CD8-positive, alpha-beta memory T cell (primary cell): ENCODE data around the gene HDAC9. TPM values are rescaled to one million over a fixed set of nuclear protein-coding genes. Genes with fewer than 3 reads are reported as not detected.

Experiments
- CTCF ChIA-PET: fragments of 350-600 bp; sonication (Branson Sonifier 250); formaldehyde crosslinking; loops from one replicate; lab custom pipeline; 2021; ENCODE audit warnings: antibody characterized with exemption; lab: Charles Lee
- POLR2A ChIA-PET: fragments of 350-600 bp; sonication (Branson Sonifier 250); formaldehyde crosslinking; loops from one replicate; lab custom pipeline; 2021; ENCODE audit warnings: antibody characterized with exemption; lab: Charles Lee
- DNase-seq, 5 donors: peaks; one replicate each; pipeline versions ENCODE4 v3.0.0 to v3.0.0-alpha.2; 2020 to 2022; ENCODE audit warnings: mixed read lengths in 1 of 5
- H3K27ac ChIP-seq: one replicate; pipeline ENCODE4 v1.7.0; 2013; ENCODE audit warnings: low read depth, mild to moderate bottlenecking, low read length, moderate library complexity
- H3K27me3 ChIP-seq: 2 replicates; pipeline ENCODE4 v1.7.0; 2013; ENCODE audit warnings: low read length, mild to moderate bottlenecking; ENCODE audit not compliant: insufficient read depth, poor library complexity, severe bottlenecking
- H3K36me3 ChIP-seq: 2 replicates; pipeline ENCODE4 v1.7.0; 2013; ENCODE audit warnings: mild to moderate bottlenecking, low read length, moderate library complexity; ENCODE audit not compliant: insufficient read depth
- H3K4me1 ChIP-seq: 2 replicates; pipeline ENCODE4 v1.7.0; 2013; ENCODE audit warnings: mild to moderate bottlenecking, low read length, moderate library complexity; ENCODE audit not compliant: insufficient read depth
- H3K4me3 ChIP-seq: 2 replicates; pipeline ENCODE4 v1.7.0; 2013; ENCODE audit warnings: mild to moderate bottlenecking, low read length
- H3K9me3 ChIP-seq: 2 replicates; pipeline ENCODE4 v1.7.0; 2013; ENCODE audit warnings: mild to moderate bottlenecking, low read length
- H3K27ac Mint-ChIP-seq, 8 donors: one replicate each; pipeline ENCODE4 v1.8.0; 2020 to 2021; ENCODE audit warnings: mixed read lengths in 8 of 8, mild to moderate bottlenecking in 6 of 8, inconsistent platforms in 3 of 8, moderate library complexity in 3 of 8
- H3K27me3 Mint-ChIP-seq, 2 donors: one replicate each; pipeline ENCODE4 v1.8.0; 2020 to 2021; ENCODE audit warnings: mixed read lengths in 2 of 2, mild to moderate bottlenecking in 1 of 2, moderate library complexity in 1 of 2
- H3K36me3 Mint-ChIP-seq, 3 donors: one replicate each; pipeline ENCODE4 v1.8.0; 2020 to 2021; ENCODE audit warnings: mixed read lengths in 3 of 3, inconsistent platforms in 1 of 3, mild to moderate bottlenecking in 1 of 3
- H3K4me1 Mint-ChIP-seq, 3 donors: one replicate each; pipeline ENCODE4 v1.8.0; 2020 to 2021; ENCODE audit warnings: mixed read lengths in 3 of 3, inconsistent platforms in 1 of 3, mild to moderate bottlenecking in 1 of 3
- H3K4me3 Mint-ChIP-seq, 7 donors: one replicate each; pipeline ENCODE4 v1.8.0; 2020 to 2021; ENCODE audit warnings: mixed read lengths in 7 of 7, mild to moderate bottlenecking in 6 of 7, moderate library complexity in 4 of 7, inconsistent platforms in 2 of 7
- H3K9me3 Mint-ChIP-seq, 5 donors: one replicate each; pipeline ENCODE4 v1.8.0; 2020 to 2022; ENCODE audit warnings: mixed read lengths in 5 of 5, mild to moderate bottlenecking in 3 of 5, moderate library complexity in 2 of 5, inconsistent platforms in 1 of 5
- polyA plus RNA-seq: library from polyadenylated mRNA; unstranded; fragments of 300-500 nt; fragmentation: Illumina TruSeq; gene quantifications from one replicate; pipeline ENCODE4 v1.2.3, GENCODE V29; 2021
- total RNA-seq, 2 experiments: library from RNA; stranded (reverse); gene quantifications; one replicate each; pipeline ENCODE4 v1.2.3, GENCODE V29; 2021

The HDAC9 gene
- total and polyA plus RNA-seq, 3 experiments from 2014 or later: 2.5 to 5.0 (median 3.2) TPM

DNA sequence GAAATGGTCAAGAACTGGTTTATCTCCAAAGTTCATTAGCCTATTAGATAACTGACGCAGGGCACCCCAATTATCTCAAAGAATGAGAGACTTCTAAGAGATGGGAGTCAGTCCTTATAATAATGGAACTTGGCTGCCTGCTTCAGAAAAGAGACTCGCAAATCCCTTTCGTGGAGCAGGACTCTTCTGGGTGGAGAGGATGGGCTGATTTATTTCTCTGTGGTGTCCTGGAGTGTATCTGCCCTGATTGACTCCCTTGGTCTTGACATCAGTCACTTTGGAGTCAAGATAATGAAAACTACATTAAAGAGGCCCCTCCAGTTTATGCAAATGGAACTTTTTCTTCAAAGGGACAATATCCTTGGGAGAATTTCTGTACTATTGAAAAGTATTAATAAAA is 198.9 kb downstream of the HDAC9 start:
- Mint-ChIP-seq H3K36me3 (no peaks in the 10 kb centered on the region), H3K9me3 (peaks cover 0 to 1% (median 0%) of the 10 kb centered on the region in 5 donors), H3K27me3 (no peaks in the 10 kb centered on the region), H3K27ac (no peak overlapping the region), H3K4me3 (no peak overlapping the region), H3K4me1 (no peaks in the 10 kb centered on the region)
- Histone ChIP-seq H3K4me3 (no peak overlapping the region), H3K27ac (no peak overlapping the region), H3K9me3 (no peaks in the 10 kb centered on the region), H3K27me3 (no peaks in the 10 kb centered on the region), H3K36me3 (no peaks in the 10 kb centered on the region), H3K4me1 (no peaks in the 10 kb centered on the region)
- ChIA-PET POLR2A (no interaction called here), CTCF (no interaction called here)
- no peak for DNase-seq

DNA sequence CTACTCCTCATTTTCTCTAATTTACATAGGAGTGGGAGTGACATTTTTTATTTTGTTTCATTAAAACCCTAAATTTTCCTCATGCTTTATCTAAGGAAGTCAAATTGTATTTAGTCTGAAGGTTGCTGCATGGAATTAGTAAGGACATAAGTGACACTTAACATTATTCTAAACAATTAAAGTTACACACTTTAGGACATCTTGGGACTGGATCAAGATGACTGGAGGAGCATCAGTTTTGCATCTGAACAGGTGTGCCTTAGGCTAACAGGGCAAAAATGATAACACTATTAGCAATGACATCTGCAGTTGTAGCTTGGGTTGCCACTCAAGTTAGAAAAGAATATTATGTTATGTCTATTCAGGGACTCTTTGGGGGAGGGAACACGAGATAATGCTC is 199.4 kb downstream of the HDAC9 start:
- H3K27me3 ChIP-seq: no peaks in the 10 kb centered on the region
- Mint-ChIP-seq H3K27ac (no peak overlapping the region), H3K36me3 (no peaks in the 10 kb centered on the region), H3K9me3 (peaks cover 0 to 1% (median 0%) of the 10 kb centered on the region in 5 donors), H3K4me1 (no peaks in the 10 kb centered on the region), H3K4me3 (no peak overlapping the region), H3K27me3 (no peaks in the 10 kb centered on the region)
- H3K36me3 ChIP-seq: no peaks in the 10 kb centered on the region
- no peak for DNase-seq
- H3K4me1 ChIP-seq: no peaks in the 10 kb centered on the region
- H3K27ac ChIP-seq: no peak overlapping the region
- no peak overlapping the region for H3K4me3 ChIP-seq
- ChIA-PET POLR2A (no interaction called here), CTCF (no interaction called here)
- H3K9me3 ChIP-seq: no peaks in the 10 kb centered on the region

DNA sequence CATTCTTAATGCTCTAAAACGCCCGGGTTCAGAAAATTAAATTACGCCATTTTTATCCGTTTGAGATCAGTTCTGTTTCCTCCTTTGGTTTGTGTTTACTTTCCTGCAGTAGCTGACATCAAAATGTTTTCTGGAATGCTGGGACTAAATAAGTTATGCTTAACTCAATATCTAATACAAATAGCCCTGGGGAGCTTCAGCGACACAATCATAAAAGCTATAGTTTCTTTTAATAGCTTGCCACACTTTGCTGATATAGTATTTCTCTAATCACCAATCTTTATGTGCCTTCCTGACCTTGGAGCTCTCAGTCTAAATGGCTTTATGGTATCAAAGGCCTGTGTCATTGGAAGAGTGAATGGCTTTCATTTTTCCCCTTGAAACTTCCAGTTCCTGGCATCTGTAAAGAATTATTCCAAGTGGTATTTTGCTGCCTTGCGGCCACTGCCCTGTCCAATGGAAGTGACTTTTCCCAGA is 202.7 kb downstream of the HDAC9 start:
- Mint-ChIP-seq H3K4me3 (no peak overlapping the region), H3K9me3 (peaks cover 0 to 1% (median 0%) of the 10 kb centered on the region in 5 donors), H3K27me3 (no peaks in the 10 kb centered on the region), H3K36me3 (no peaks in the 10 kb centered on the region), H3K4me1 (no peaks in the 10 kb centered on the region), H3K27ac (no peak overlapping the region)
- Histone ChIP-seq H3K27ac (no peak overlapping the region), H3K4me3 (no peak overlapping the region), H3K27me3 (no peaks in the 10 kb centered on the region), H3K36me3 (no peaks in the 10 kb centered on the region), H3K4me1 (no peaks in the 10 kb centered on the region), H3K9me3 (no peaks in the 10 kb centered on the region)
- ChIA-PET POLR2A (no interaction called here), CTCF (no interaction called here)
- DNase-seq: no peak

DNA sequence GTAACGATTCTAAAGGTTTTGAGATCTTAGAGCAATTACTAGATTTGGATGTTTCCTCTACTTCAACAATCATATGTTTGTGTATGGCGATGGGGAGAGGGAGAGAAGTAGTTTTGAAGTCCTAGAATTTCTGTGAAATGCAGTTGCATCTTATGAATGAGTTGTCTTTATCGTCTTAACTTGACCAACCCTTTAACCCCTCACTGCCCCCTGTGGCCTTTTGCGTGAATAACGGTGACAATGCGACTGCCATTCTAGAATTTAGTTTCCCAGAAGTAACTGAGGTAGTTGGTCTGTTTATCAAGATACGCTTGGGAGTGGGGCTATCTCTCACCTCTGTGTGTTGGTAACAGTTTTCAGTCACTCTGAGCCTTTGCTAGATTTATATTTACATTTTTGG is 204.6 kb downstream of the HDAC9 start:
- H3K4me3 Mint-ChIP-seq: no peak overlapping the region
- Histone ChIP-seq H3K9me3 (no peaks in the 10 kb centered on the region), H3K27ac (no peak overlapping the region), H3K4me3 (no peak overlapping the region), H3K4me1 (no peaks in the 10 kb centered on the region), H3K27me3 (no peaks in the 10 kb centered on the region), H3K36me3 (no peaks in the 10 kb centered on the region)
- no peaks in the 10 kb centered on the region for H3K4me1 Mint-ChIP-seq
- no peak for DNase-seq
- H3K9me3 Mint-ChIP-seq: peaks cover 0 to 1% (median 0%) of the 10 kb centered on the region in 5 donors
- H3K36me3 Mint-ChIP-seq: no peaks in the 10 kb centered on the region
- ChIA-PET POLR2A (no interaction called here), CTCF (no interaction called here)
- no peaks in the 10 kb centered on the region for H3K27me3 Mint-ChIP-seq
- no peak overlapping the region for H3K27ac Mint-ChIP-seq

DNA sequence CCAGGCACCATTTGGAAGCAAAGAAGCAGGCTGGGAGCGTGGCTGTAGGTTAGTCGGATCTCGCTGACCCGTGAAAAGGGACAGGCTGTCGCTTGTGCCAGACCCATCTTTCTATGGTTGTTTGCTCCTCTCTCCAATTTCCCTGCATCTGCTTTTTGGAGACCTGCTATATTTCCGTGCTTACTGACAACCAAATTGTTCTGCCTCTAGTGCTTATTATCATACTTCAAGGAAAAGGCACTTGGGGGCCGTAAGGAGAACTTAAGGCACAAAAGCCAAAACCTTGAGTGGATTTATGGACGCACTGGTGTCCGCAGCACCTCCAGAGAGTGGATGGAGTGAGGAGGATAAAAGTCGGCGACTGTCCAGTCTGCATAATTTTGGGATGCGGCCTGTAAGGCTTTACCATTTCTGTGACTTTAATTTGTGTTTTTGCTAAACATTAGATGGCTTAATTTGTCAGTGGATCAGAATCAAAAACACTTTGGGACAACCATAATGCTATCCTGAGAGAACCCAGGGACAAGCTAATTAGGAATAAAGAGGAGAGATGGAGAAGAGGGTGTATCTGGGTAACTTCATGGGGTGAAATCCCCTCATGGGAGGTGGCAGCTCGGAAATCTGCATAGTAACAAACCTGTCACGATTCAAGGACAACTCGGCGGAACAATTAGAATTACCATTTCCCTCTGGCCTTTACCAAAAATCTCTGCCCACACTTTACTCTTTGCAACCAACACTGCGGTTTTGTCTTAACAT is 206.7 kb downstream of the HDAC9 start:
- Mint-ChIP-seq H3K36me3 (no peaks in the 10 kb centered on the region), H3K4me1 (no peaks in the 10 kb centered on the region), H3K4me3 (no peak overlapping the region), H3K27ac (peak overlapping the region in 1 of 8 donors; percentile 21), H3K9me3 (peaks cover 0 to 1% (median 0%) of the 10 kb centered on the region in 5 donors), H3K27me3 (no peaks in the 10 kb centered on the region)
- no peaks in the 10 kb centered on the region for H3K36me3 ChIP-seq
- no peaks in the 10 kb centered on the region for H3K27me3 ChIP-seq
- CTCF ChIA-PET: no interaction called here
- no peak overlapping the region for H3K27ac ChIP-seq
- H3K4me1 ChIP-seq: no peaks in the 10 kb centered on the region
- no peaks in the 10 kb centered on the region for H3K9me3 ChIP-seq
- POLR2A ChIA-PET: no interaction called here
- no peak overlapping the region for H3K4me3 ChIP-seq
- no peak for DNase-seq

DNA sequence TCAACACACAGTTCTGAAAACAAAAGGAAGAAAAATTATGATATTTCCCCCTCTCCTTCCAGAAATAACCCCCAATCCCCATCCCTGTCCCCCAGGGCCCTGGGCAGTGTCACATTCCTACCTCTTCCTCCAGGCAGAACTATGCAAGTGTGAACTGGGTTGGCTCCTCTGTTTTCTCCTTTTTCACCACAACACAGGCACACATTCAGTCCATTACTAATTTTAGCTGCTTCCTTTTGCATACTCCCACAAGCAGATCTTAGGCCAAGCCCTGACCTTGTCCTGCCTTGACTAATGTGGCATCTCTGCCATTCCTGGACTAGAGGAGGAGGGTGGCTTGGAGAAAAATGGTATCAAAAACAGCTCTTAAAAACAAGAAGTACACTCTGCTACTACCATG is 208.1 kb downstream of the HDAC9 start:
- H3K27ac Mint-ChIP-seq: no peak overlapping the region
- CTCF ChIA-PET: no interaction called here
- no peaks in the 10 kb centered on the region for H3K4me1 Mint-ChIP-seq

DNA sequence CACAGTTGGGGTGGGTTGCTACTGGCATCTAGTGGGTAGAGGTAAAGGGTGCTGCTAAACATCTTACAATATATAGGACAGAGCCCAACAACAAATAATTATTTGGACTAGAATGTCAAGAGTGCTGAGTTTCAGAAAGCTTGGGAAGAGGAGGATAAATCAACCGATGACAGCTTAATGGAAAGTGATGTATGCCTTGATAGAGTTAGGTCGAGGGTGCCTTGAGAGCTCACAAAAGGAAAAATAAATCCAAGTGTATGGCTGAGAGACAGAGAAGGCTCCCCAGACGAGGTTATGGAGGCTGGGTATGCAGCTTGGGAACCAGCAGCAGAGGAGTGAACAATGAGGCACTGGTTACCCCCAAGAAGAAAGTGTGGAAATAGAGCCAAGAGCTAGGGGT is 211.1 kb downstream of the HDAC9 start:
- Histone ChIP-seq H3K27me3 (no peaks in the 10 kb centered on the region), H3K4me1 (no peaks in the 10 kb centered on the region), H3K4me3 (no peak overlapping the region), H3K36me3 (no peaks in the 10 kb centered on the region), H3K9me3 (no peaks in the 10 kb centered on the region), H3K27ac (no peak overlapping the region)
- Mint-ChIP-seq H3K36me3 (no peaks in the 10 kb centered on the region), H3K9me3 (no peaks in the 10 kb centered on the region), H3K27me3 (peaks cover 0 to 1% of the 10 kb centered on the region in 2 donors), H3K27ac (peak overlapping the region in 1 of 8 donors; percentile 60), H3K4me3 (no peak overlapping the region), H3K4me1 (no peaks in the 10 kb centered on the region)
- ChIA-PET POLR2A (no interaction called here), CTCF (no interaction called here)
- no peak for DNase-seq

More for the DNA sequence above, 208.1 kb downstream of the HDAC9 start:
- Histone ChIP-seq H3K9me3 (no peaks in the 10 kb centered on the region), H3K27ac (no peak overlapping the region), H3K27me3 (no peaks in the 10 kb centered on the region), H3K4me1 (no peaks in the 10 kb centered on the region), H3K36me3 (no peaks in the 10 kb centered on the region), H3K4me3 (no peak overlapping the region)
- POLR2A ChIA-PET: no interaction called here
- Mint-ChIP-seq H3K4me3 (no peak overlapping the region), H3K9me3 (no peaks in the 10 kb centered on the region), H3K36me3 (no peaks in the 10 kb centered on the region), H3K27me3 (peaks cover 0 to 1% of the 10 kb centered on the region in 2 donors)
- no peak for DNase-seq

DNA sequence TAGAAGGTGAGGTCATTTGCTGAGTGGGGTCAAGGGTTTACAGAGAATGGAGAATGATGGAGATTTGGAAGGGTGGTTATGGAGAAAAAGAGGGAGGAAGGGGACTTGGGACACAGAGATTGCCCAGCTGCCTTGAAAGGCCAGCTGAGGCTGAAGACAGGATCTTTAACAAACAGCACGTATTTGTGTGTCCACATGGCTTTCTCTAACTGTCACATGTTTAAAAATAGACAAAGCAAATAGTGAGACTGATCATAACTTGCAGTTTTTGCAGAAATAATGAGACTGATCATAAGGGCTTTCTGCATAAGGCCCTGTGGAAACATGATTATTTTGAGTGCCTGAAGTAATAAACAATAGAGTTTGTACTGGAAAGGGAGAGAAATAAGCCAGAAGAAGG is 212.7 kb downstream of the HDAC9 start:
- H3K27ac ChIP-seq: no peak overlapping the region
- Mint-ChIP-seq H3K4me1 (no peaks in the 10 kb centered on the region), H3K36me3 (no peaks in the 10 kb centered on the region), H3K9me3 (no peaks in the 10 kb centered on the region), H3K4me3 (no peak overlapping the region), H3K27me3 (peaks cover 0 to 2% of the 10 kb centered on the region in 2 donors), H3K27ac (no peak overlapping the region)
- H3K9me3 ChIP-seq: no peaks in the 10 kb centered on the region
- H3K4me1 ChIP-seq: no peaks in the 10 kb centered on the region
- no peaks in the 10 kb centered on the region for H3K27me3 ChIP-seq
- no peak for DNase-seq
- POLR2A ChIA-PET: no interaction called here
- H3K4me3 ChIP-seq: no peak overlapping the region
- CTCF ChIA-PET: no interaction called here
- H3K36me3 ChIP-seq: no peaks in the 10 kb centered on the region
